ENCODE measurements around the gene KMT2B.

Gene KMT2B

GRCh38 chr19:35725216-35725861, 7.5 kb downstream of the KMT2B start:
- no peak for DNase-seq (ENCODE audit: low spot score)

GRCh38 chr19:35727053-35727955, 9.5 kb downstream of the KMT2B start:
- DNase-seq (ENCODE audit: low spot score), result no peak

- no peak for DNase-seq (ENCODE audit: low spot score)
These were observed 10.3 kb downstream of the KMT2B start for GRCh38 chr19:35727956-35728706.

DNA sequence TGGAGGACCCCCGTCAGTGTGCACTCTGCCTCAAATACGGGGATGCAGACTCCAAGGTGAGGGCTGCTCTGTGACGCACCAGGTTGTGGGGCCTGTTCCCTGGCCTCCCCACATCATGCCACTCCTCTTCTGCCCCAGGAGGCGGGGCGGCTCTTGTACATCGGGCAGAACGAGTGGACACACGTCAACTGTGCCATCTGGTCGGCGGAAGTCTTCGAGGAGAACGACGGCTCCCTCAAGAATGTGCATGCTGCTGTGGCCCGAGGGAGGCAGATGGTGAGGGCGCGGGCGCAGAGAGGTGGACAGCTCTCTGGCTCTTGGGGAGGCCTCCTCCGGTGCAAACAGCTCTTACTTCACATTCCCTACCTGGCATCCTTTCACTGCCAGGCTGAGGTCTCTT, 11.2 kb downstream of the KMT2B start:
- DNase-seq (ENCODE audit: low spot score), result no peak

GRCh38 chr19:35729763-35730162, 12.0 kb downstream of the KMT2B start:
- DNase-seq (ENCODE audit: low spot score), result no peak

DNA sequence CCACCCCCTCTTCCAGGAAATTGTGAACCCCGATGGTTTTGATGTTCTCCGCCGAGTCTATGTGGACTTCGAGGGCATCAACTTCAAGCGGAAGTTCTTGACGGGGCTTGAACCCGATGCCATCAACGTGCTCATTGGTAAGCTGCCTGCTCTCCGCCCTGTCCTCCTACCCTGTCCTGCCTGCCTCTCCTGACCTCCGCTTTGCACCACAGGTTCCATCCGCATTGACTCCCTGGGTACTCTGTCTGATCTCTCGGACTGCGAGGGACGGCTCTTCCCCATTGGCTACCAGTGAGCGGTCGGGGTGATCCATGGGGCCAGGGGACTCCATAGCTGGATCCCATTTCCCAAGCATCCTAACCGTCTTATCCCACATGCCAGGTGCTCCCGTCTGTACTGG, 12.5 kb downstream of the KMT2B start:
- no peak for DNase-seq (ENCODE audit: low spot score)

- DNase-seq (ENCODE audit: low spot score), result no peak
These were observed 13.6 kb downstream of the KMT2B start for GRCh38 chr19:35731353-35731752.

DNA sequence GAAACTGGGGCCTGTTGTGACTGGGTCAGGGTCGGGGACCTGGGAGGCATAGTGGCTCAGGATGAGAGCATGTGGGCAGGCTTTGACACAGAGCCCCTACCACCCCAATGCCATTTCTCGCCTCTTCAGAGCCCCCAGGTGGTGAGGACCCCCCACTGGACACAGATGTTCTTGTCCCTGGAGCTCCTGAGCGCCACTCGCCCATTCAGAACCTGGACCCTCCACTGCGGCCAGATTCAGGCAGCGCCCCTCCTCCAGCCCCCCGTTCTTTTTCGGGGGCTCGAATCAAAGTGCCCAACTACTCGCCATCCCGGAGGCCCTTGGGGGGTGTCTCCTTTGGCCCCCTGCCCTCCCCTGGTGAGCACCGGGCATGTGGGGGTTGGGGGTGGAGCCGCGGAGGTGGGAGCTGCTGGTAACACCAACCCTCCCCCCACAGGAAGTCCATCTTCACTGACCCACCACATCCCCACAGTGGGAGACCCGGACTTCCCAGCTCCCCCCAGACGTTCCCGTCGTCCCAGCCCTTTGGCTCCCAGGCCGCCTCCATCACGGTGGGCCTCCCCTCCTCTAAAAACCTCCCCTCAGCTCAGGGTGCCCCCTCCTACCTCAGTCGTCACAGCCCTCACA, 14.1 kb downstream of the KMT2B start:
- DNase-seq (ENCODE audit: low spot score), result no peak

GRCh38 chr19:35732540-35733179, 14.9 kb downstream of the KMT2B start:
- no peak for DNase-seq (ENCODE audit: low spot score)

DNA sequence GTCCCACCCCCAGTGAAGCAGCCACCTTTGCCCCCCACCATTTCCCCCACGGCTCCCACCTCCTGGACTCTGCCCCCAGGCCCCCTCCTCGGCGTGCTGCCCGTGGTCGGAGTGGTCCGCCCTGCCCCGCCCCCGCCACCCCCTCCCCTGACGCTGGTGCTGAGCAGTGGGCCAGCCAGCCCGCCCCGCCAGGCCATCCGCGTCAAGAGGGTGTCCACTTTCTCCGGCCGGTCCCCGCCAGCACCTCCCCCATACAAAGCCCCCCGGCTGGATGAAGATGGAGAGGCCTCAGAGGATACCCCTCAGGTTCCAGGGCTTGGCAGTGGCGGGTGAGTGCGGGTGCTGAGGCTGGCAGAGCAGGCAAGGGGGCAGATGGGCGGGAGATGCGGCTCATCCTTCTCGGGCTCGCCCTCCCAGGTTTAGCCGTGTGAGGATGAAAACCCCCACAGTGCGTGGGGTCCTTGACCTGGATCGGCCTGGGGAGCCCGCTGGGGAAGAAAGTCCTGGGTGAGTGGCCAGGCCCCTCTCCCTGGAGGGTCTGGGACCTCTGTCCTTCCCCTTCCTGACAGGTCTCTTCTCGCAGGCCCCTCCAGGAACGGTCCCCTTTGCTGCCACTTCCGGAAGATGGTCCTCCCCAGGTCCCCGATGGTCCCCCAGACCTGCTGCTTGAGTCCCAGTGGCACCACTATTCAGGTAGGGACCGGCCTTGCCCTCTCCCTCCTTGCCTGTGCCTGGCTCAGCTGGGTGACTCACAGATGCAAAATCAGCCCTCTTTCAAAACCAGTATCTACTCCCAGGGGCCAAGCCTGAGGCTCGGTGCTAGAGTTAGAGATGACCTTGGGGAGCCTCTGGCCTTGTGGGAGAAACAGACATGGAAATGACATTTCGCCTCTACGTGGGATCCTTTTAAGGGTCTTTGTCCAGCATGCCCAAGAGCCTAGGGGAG, 15.7 kb downstream of the KMT2B start:
- DNase-seq (ENCODE audit: low spot score), result no peak

DNA sequence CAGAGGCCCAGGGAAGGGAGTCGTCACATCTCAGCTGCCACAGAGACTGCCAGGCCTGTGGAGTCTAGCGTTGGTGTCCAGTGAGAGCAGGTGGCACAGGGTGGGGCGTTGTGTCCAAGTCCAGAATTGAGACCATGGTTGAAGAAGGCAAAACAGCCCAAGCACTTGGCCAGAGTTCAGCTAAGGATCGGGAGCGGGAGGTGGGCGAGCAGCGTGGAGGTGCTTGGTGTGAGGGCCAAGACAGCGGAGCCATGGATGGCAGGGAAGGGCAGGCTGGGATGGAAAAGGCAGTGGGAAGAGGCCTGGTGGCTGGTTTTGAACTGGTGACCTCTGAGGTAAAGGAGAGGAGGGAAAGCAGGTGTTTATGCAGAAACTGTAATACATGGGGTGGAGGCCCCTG, 16.5 kb downstream of the KMT2B start:
- DNase-seq (ENCODE audit: low spot score), result no peak

- no peak for DNase-seq (ENCODE audit: low spot score)
These were observed 17.1 kb downstream of the KMT2B start for GRCh38 chr19:35734889-35735288.

- DNase-seq (ENCODE audit: low spot score), result no peak
These were observed 19.4 kb downstream of the KMT2B start for GRCh38 chr19:35736913-35737886.

- no peak for DNase-seq (ENCODE audit: low spot score)
These were observed 20.5 kb downstream of the KMT2B start for GRCh38 chr19:35738021-35738886.

DNA sequence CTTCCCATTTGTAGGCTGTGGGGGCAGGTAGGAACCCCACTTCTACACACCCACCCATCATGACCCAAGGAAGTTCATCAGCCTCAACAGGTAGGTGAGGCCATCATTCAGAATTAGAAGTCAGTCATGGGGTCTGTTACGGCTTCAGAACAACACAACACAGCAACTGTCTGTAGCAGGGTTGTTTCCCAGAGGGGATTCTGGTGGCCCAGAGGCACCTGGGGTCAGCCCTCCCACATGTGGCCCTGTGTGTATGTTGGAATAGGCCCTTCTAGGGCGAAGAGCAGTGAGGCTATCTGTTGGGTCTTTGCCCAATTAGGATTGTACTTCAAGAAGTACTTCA, 21.1 kb downstream of the KMT2B start:
- DNase-seq (ENCODE audit: low spot score), result no peak

DNA sequence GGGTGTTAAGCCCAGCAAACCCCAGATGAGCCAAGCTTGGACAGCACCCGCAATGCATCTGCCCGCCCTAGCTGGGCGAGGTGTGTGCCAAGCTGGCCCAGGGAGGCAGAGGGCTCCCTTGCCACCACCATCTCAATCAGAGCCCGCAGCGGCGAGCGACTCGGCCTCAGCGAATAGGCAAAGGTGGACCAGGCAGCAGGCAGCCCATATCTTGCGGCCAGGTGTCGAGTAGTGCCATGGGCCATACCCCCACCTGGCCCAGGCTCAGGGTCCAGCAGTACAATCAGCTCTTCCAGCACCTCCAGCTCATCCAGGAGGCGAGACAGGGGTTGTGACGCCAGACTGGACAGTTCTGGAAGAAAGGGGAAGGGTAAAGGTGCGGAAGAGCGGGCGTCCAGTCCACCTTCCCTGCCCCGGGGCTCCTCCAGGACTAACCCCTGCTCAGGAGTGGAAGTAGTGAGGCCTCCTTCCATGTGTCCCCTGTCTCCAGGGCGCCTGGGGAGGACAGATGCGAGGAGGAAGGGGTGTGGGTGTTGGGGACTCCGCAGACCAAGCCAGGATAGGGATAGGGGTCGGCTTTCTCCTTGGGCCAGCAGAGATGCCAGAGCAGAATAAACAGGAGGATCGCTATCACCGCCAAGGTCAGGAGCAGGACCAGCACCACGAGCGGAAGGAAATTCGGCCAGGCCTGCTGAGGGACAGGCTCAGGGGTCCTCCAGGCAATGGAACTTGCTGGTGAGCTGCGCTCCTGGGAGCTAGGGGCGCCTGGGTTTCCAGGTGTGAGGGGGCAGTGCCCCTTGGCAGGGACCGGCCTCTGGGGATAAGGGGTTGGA, 21.7 kb downstream of the KMT2B start:
- DNase-seq (ENCODE audit: low spot score), result no peak

DNA sequence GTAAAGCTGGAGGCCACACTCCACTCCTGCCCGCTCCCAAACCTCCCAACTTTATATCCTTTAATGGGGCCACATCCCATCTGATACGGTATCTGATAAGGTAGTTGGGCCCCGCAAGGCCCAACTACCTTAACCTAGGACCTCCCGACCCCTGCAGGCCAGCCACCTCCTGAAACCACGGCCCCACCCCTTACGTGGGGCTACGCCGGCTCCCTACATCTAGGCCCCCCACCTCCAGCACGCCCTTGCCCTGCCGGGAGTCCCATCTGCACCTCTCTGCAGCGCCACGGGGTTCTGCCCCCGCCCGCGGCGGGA, 22.3 kb downstream of the KMT2B start:
- DNase-seq (ENCODE audit: low spot score), result no peak

Data from kidney capillary endothelial cell (primary cell).